ENCODE data around the gene BPNT1.

The BPNT1 gene

DNA sequence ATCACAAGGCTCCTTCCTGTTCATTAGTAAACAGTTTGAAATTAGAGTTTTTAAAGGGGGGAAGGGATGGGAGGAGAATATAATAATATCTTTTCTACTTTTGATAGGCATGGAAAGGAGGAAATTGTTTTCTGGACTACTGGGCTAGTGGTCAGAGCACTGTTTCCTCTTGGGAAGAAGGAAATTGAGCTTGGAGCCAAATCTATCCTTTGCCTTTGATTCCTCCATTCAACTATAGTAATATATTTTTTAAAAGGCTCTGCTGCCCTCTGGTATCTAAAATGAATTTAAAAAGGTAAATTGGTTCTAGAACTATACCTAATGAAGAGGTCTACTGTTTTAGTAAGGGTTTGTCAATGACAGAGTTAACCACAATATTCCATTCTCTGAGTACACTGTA is 10.2 kb upstream of the BPNT1 start:
- peaks cover 18% of the 10 kb centered on the region for H3K79me2 ChIP-seq (ENCODE audit: low read length)
- H2AFZ ChIP-seq (ENCODE audit: low read length) = no peak overlapping the region
- H3K9me3 ChIP-seq (replicated peaks; ENCODE audit: insufficient read depth, low read length) = no peaks in the 10 kb centered on the region
- H3K9ac ChIP-seq (ENCODE audit: low read length) = no peak overlapping the region
- no peak for DNase-seq
- no peaks in the 10 kb centered on the region for H4K20me1 ChIP-seq (ENCODE audit: insufficient read depth, low read length)
- no peak overlapping the region for H3K4me2 ChIP-seq (ENCODE audit: low read depth, low read length)
- H3K4me3 ChIP-seq (ENCODE audit: low read length) = no peak overlapping the region
- no peaks in the 10 kb centered on the region for H3F3A ChIP-seq (ENCODE audit: insufficient read depth, low read length)
- no peaks in the 10 kb centered on the region for H3K9me2 ChIP-seq (replicated peaks; ENCODE audit: insufficient read depth, low read length)
- peaks cover 1% of the 10 kb centered on the region; the same call in 1 of the 2 replicates for H3K4me1 ChIP-seq (ENCODE audit: low read length)
- H3K27me3 ChIP-seq (replicated peaks; ENCODE audit: insufficient read depth, low read length) = no peaks in the 10 kb centered on the region
- H3K36me3 ChIP-seq (replicated peaks; ENCODE audit: insufficient read depth, low read length) = peaks cover 13% of the 10 kb centered on the region
- H3K27ac ChIP-seq (ENCODE audit: low read length) = no peak overlapping the region
- TF ChIP-seq, protein P1, sequence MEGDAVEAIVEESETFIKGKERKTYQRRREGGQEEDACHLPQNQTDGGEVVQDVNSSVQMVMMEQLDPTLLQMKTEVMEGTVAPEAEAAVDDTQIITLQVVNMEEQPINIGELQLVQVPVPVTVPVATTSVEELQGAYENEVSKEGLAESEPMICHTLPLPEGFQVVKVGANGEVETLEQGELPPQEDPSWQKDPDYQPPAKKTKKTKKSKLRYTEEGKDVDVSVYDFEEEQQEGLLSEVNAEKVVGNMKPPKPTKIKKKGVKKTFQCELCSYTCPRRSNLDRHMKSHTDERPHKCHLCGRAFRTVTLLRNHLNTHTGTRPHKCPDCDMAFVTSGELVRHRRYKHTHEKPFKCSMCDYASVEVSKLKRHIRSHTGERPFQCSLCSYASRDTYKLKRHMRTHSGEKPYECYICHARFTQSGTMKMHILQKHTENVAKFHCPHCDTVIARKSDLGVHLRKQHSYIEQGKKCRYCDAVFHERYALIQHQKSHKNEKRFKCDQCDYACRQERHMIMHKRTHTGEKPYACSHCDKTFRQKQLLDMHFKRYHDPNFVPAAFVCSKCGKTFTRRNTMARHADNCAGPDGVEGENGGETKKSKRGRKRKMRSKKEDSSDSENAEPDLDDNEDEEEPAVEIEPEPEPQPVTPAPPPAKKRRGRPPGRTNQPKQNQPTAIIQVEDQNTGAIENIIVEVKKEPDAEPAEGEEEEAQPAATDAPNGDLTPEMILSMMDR (IDR thresholded peaks at IDR 0.05; ENCODE audit: low read length) = no peak
- TF ChIP-seq EZH2phosphoT487 (IDR thresholded peaks at IDR 0.05; ENCODE audit: low read length) (no peak), EZH2 (optimal IDR thresholded peaks at IDR 0.05; ENCODE audit: low read depth, low read length) (no peak)

DNA sequence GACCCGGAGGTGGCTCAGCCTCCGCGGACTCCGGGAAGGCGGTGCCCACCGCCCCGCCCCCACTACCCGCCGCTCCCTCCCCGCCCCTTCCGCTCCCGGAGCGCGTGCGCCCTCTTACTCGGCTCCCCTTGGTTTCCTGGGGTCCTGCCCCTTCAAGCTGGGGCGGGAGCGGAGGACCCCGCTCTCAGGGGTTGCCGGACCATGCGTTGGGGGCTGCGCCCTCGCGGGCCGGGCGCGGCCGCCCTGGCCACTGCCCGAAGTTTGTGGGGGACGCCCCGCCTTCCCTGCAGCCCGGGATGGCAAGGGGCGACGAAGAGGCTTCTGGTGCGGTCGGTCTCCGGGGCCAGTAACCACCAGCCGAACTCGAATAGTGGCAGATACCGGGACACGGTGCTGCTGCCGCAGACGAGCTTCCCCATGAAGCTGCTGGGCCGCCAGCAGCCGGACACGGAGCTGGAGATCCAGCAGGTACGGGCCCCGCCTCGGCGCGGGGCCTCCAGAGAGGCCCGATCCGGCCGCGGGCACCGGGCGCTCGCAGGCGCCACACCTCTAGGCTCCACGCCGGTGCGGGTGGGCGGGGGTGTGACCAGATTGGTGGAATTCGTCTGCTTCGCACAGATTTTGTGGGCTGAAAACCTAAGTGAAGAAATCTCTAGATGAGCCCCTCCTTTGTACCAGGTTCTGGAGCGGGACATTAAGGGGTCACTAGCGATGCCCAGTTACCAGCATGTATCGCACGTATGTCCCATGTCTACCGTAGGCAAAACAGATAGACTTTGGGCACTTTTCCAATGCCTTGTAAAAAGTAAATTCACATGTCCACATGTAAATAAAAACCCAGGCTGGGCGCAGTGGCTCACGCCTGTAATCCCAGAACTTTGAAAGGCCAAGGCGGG is 4.7 kb upstream of the BPNT1 start, which contains the start of gene IARS2:
TSS of gene IARS2 (plus strand) at position 117 of the 896 bp plus-strand sequence. CDS start at position 202, 85 bp downstream.
- Histone ChIP-seq H3K27me3 (replicated peaks; ENCODE audit: insufficient read depth, low read length) (no peaks in the 10 kb centered on the region), H3K27ac (ENCODE audit: low read length) (peak within 1 kb of the TSS; percentile 26; the same call in 1 of the 2 replicates), H3K36me3 (replicated peaks; ENCODE audit: insufficient read depth, low read length) (peaks cover 5% of the 10 kb centered on the region; the same call in 1 of the 2 replicates), H3K9ac (ENCODE audit: low read length) (peak within 1 kb of the TSS; percentile 73), H3F3A (ENCODE audit: insufficient read depth, low read length) (peaks cover 22% of the 10 kb centered on the region), H3K4me2 (ENCODE audit: low read depth, low read length) (peak within 1 kb of the TSS; percentile 90), H3K9me2 (replicated peaks; ENCODE audit: insufficient read depth, low read length) (no peaks in the 10 kb centered on the region), H3K4me3 (ENCODE audit: low read length) (peak within 1 kb of the TSS; percentile 92), H2AFZ (ENCODE audit: low read length) (peak within 1 kb of the TSS; percentile 98), H3K79me2 (ENCODE audit: low read length) (peaks cover 25% of the 10 kb centered on the region), H3K9me3 (replicated peaks; ENCODE audit: insufficient read depth, low read length) (no peaks in the 10 kb centered on the region), H3K4me1 (ENCODE audit: low read length) (peaks cover 9% of the 10 kb centered on the region), H4K20me1 (ENCODE audit: insufficient read depth, low read length) (no peaks in the 10 kb centered on the region)
- DNase-seq = peak; percentile 93
- TF ChIP-seq EZH2 (optimal IDR thresholded peaks at IDR 0.05; ENCODE audit: low read depth, low read length) (no peak), EZH2phosphoT487 (IDR thresholded peaks at IDR 0.05; ENCODE audit: low read length) (no peak)
- TF ChIP-seq, protein P1 (IDR thresholded peaks at IDR 0.05; ENCODE audit: low read length) = no peak

DNA sequence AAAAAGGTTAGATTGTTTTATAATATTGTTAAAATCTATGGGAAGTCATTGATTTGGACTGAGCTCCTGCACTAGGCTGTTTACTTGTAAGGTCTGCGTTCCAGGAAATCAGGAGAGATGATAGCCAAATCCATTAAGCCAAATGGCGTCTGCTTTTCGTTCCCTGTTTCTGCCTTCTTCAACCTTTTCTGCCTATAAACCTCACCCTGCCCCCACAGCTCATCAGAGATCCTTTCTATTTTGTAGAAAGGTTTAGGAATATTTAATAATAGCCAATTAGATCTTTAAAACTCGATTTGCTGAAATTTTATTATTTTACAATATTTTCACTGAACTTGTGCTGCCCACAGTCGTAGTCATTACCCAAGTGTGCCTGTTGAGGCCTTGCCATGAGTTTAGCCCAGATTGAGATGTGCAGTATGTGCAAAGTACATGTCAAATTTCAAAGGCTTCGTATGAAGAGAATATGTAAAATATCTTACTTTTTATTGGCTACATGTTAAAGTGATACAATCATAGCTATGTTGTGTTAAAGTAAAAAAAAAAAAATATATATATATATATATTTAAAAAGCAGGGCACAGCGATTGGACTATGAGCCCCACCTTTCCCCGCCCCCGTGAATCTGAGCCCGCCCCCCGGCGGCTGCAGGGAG is 3.9 kb upstream of the BPNT1 start:
- H3K4me3 ChIP-seq (ENCODE audit: low read length) = no peak overlapping the region; the same call in 1 of the 2 replicates
- no peak for DNase-seq

More for the DNA sequence above, 3.9 kb upstream of the BPNT1 start:
- no peaks in the 10 kb centered on the region for H3K9me2 ChIP-seq (replicated peaks; ENCODE audit: insufficient read depth, low read length)
- no peaks in the 10 kb centered on the region for H3K9me3 ChIP-seq (replicated peaks; ENCODE audit: insufficient read depth, low read length)
- no peak overlapping the region for H3K27ac ChIP-seq (ENCODE audit: low read length)
- H3K27me3 ChIP-seq (replicated peaks; ENCODE audit: insufficient read depth, low read length) = no peaks in the 10 kb centered on the region
- H3F3A ChIP-seq (ENCODE audit: insufficient read depth, low read length) = peaks cover 25% of the 10 kb centered on the region
- H3K4me1 ChIP-seq (ENCODE audit: low read length) = peaks cover 9% of the 10 kb centered on the region
- no peaks in the 10 kb centered on the region for H4K20me1 ChIP-seq (ENCODE audit: insufficient read depth, low read length)
- TF ChIP-seq EZH2phosphoT487 (IDR thresholded peaks at IDR 0.05; ENCODE audit: low read length) (no peak), EZH2 (optimal IDR thresholded peaks at IDR 0.05; ENCODE audit: low read depth, low read length) (no peak)
- TF ChIP-seq, protein P1 (IDR thresholded peaks at IDR 0.05; ENCODE audit: low read length) = no peak
- H2AFZ ChIP-seq (ENCODE audit: low read length) = peak overlapping the region; percentile 78
- peaks cover 30% of the 10 kb centered on the region for H3K79me2 ChIP-seq (ENCODE audit: low read length)
- H3K4me2 ChIP-seq (ENCODE audit: low read depth, low read length) = peak overlapping the region; percentile 65; the same call in 1 of the 2 replicates
- H3K9ac ChIP-seq (ENCODE audit: low read length) = no peak overlapping the region
- H3K36me3 ChIP-seq (replicated peaks; ENCODE audit: insufficient read depth, low read length) = peaks cover 4% of the 10 kb centered on the region; the same call in 1 of the 2 replicates
